Measurements from ENCODE around the gene PDE4B.

Gene PDE4B

GRCh38 chr1:66349242-66349641 is 556.5 kb downstream of the PDE4B start:
- DNase-seq (ENCODE audit: low read depth), result no peak
- H3K4me3 ChIP-seq (replicated peaks; ENCODE audit: low read depth, low read length), result no peak overlapping the region
- no peak for TF ChIP-seq CTCF (IDR thresholded peaks at IDR 0.05; ENCODE audit: low read length, missing control alignments)

GRCh38 chr1:66350001-66350547 is 557.4 kb downstream of the PDE4B start:
- no peak overlapping the region for H3K4me3 ChIP-seq (replicated peaks; ENCODE audit: low read depth, low read length)
- no peak for TF ChIP-seq CTCF (IDR thresholded peaks at IDR 0.05; ENCODE audit: low read length, missing control alignments)
- peak; percentile 52 for DNase-seq (ENCODE audit: low read depth)

- DNase-seq (ENCODE audit: low read depth), result peak; percentile 66
- H3K4me3 ChIP-seq (replicated peaks; ENCODE audit: low read depth, low read length), result no peak overlapping the region
- no peak for TF ChIP-seq CTCF (IDR thresholded peaks at IDR 0.05; ENCODE audit: low read length, missing control alignments)
These were observed 558.8 kb downstream of the PDE4B start for GRCh38 chr1:66351478-66351877.

DNA sequence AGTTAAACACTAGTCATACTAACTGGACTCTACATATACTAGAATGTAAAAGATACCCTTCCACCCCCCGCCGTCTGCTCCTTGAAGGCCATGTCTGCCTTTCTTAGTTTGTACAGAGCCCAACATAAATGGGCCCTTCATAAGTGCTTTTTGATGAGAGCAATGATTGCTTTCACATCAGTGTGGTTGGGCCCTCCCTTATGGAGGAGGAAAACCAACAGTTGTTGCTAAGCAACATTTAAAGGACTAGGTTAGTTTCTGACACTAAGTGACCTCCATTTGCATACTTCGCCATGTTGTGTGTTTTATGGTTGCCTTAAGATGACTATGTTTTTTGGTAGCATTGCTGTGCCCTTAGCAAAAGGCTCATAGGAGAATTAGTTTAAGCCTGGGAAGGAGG is 559.2 kb downstream of the PDE4B start:
- H3K4me3 ChIP-seq (replicated peaks; ENCODE audit: low read depth, low read length), result no peak overlapping the region
- no peak for TF ChIP-seq CTCF (IDR thresholded peaks at IDR 0.05; ENCODE audit: low read length, missing control alignments)
- no peak for DNase-seq (ENCODE audit: low read depth)

GRCh38 chr1:66352792-66353191 is 560.1 kb downstream of the PDE4B start:
- H3K4me3 ChIP-seq (replicated peaks; ENCODE audit: low read depth, low read length), result no peak overlapping the region
- TF ChIP-seq CTCF (IDR thresholded peaks at IDR 0.05; ENCODE audit: low read length, missing control alignments), result no peak
- no peak for DNase-seq (ENCODE audit: low read depth)

DNA sequence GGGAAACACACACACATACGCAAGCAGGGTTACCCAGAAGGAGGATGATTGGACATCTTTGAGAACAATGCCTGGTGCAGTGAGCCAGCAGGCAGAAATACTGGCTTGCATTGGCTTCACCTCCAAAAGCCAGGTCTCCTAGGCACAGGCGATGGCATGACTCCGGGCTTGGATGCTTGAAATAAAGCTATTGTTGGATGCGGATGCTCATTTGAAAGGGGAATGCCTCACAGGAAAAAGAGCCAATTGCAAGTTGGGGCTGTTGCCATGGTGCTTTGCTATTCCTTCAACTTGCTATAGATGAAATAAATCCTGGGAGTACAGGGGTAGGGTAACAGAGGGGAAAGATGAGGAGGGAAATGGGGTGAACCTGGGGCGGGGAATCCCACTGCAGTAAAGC is 560.6 kb downstream of the PDE4B start:
- H3K4me3 ChIP-seq (replicated peaks; ENCODE audit: low read depth, low read length), result no peak overlapping the region
- TF ChIP-seq CTCF (IDR thresholded peaks at IDR 0.05; ENCODE audit: low read length, missing control alignments), result no peak
- DNase-seq (ENCODE audit: low read depth), result no peak

Measured in fibroblast of pulmonary artery (primary cell).